Astrocyte of the cerebellum (primary cell): ENCODE results near the gene PRKN.

Experiments used
- DNase-seq: peaks from one replicate; pipeline ENCODE4 v3.0.0-alpha.2; 2011; ENCODE audit warnings: low read depth
- H3K4me3 ChIP-seq: 2 replicates; pipeline ENCODE4 v1.5.1; 2011; ENCODE audit warnings: mild to moderate bottlenecking, low read depth, low read length, moderate library complexity
- in situ Hi-C: cut with HindIII; loops from 2 replicates; pipeline ENCODE4 v1.10.0; 2017; ENCODE audit warnings: low sequenced_read_pairs
- TF ChIP-seq, protein P1 (sequence below): IDR thresholded peaks from 2 replicates; pipeline ENCODE4 v1.5.1; 2012; ENCODE audit warnings: low read length, low read depth, moderate library complexity, mild to moderate bottlenecking; ENCODE audit errors: missing control alignments

The PRKN gene

DNA sequence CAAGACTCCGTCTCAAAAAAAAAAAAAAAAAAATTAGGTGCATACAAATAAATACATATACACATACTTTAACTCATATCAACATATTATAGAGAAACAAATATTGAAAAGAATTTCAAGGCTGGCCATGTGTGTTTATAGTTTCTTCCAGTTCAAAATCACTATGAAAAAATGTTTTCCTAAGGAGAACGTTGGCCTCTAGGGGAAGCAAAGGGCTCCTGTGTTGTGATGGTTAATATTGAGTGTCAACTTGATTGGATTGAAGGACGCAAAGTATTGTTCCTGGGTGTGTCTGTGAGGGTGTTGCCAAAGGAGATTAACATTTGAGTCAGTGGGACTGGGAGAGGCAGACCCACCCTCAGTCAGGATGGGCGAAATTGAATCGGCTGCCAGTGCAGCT, 1271.7 kb downstream of the PRKN start:
- no peak overlapping the region for H3K4me3 ChIP-seq
- in situ Hi-C loops = no loop called here
- TF ChIP-seq, protein P1, sequence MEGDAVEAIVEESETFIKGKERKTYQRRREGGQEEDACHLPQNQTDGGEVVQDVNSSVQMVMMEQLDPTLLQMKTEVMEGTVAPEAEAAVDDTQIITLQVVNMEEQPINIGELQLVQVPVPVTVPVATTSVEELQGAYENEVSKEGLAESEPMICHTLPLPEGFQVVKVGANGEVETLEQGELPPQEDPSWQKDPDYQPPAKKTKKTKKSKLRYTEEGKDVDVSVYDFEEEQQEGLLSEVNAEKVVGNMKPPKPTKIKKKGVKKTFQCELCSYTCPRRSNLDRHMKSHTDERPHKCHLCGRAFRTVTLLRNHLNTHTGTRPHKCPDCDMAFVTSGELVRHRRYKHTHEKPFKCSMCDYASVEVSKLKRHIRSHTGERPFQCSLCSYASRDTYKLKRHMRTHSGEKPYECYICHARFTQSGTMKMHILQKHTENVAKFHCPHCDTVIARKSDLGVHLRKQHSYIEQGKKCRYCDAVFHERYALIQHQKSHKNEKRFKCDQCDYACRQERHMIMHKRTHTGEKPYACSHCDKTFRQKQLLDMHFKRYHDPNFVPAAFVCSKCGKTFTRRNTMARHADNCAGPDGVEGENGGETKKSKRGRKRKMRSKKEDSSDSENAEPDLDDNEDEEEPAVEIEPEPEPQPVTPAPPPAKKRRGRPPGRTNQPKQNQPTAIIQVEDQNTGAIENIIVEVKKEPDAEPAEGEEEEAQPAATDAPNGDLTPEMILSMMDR = no peak
- DNase-seq = no peak

DNA sequence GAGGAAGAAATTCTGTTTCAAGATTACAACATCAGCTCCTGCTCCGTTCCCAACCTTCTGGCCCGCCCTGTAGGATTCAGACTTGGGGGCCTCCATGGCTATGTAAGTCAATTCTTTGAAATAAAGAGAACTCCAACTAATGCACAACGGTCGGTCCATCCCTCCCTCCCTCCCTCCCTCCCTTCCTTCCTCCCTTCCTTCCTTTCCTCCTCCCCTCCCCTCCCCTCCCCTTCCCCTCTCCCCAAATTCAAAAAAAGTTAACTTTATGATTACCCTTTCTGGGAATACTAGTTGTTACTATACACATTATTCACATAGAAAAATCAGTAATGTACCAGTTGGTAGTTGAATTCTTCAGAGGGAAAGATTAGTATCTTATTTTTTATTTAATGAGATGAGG, 1274.0 kb downstream of the PRKN start:
- no peak for DNase-seq
- in situ Hi-C loops = no loop called here
- no peak overlapping the region for H3K4me3 ChIP-seq
- TF ChIP-seq, protein P1 = no peak

DNA sequence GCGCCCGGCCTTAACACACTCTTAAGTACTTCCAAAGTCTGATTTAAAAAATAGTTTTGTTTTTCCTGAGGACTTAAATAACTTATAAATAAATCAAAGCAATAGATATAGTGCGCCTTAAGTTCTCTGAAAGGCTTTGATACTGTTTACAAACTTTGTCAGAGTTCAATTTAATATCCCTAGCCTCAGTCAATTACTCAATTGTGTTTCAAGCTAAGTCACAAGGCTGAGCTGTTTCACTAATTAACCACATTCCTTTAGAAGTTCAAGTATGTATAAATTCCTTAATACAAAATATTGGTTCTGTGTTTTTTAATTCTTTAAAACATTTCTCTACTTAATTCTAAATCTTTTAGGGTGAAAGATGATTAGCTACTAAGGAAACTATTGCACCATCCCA, 1275.3 kb downstream of the PRKN start:
- TF ChIP-seq, protein P1 = no peak
- in situ Hi-C loops = no loop called here
- DNase-seq = no peak

DNA sequence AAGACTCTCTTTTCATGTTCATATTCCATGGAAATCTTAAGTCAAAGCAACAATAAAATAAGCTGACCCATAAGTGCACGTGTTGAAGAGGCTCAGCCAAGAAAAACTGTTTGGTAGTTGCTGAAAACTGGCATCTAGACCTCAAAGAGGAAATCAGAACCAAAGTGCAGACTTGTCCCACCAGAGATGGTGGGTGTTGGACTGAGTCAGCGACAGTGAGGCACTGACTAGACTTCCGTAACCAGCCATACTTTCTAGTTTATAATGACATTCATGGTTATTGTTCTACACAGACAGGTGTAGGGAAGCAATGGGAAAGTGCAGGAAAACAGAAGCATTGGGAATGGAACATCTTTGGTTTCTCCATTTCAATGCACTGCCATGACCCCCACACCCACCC, 1278.0 kb downstream of the PRKN start:
- TF ChIP-seq, protein P1 = no peak
- no peak overlapping the region for H3K4me3 ChIP-seq
- in situ Hi-C loops = no loop called here
- no peak for DNase-seq

More for the DNA sequence above, 1275.3 kb downstream of the PRKN start:
- no peak overlapping the region for H3K4me3 ChIP-seq

DNA sequence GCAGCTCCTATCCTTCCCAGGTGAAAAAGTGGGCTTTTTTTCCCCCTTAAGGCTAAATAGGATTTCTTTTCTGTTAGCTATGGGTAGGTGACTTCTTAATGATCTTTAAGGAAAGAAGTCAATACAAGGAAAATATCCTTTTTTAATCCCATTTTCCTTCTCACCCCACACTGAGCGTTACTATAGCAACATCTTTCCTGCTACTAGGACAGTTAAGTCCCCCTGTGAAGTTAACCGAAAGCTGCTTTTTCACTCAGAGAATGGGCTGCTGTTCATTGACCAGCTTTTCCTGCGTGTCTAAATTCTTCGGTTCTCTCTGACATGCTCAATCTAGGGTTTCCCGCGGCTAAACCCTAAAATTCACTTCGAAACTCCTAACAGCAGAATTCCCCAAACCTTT, 1280.6 kb downstream of the PRKN start:
- in situ Hi-C loops = no loop called here
- no peak overlapping the region for H3K4me3 ChIP-seq
- TF ChIP-seq, protein P1 = no peak
- no peak for DNase-seq

DNA sequence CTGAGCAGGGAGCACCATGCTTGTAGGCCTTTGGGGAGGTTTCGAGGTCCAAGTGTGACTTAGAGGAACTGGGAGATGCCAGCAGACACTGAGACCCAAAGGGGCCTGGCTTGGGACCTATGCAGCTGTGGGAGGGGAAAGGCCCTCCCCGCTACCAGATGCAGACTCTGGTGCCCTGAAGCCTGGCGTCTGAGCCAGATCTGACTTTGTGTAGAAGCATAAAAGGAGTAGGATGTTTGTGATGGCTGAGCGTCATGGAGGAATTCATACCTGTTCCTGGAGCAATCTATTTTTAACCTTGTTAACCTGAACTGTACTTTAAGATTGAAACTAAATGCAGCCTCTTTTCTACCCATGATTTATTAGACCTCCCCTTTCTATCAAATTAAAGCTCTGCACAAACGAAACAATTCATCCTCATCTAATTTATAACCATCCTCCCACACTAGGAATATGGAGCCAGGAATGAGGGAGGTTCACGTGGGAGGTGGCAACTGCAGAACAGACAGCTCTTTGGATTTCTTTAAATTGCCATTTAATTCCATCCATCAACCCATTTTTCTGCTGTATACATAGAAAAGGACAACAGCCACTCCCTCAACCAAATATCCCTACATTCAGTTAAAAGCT, 1281.2 kb downstream of the PRKN start:
- no peak for DNase-seq
- TF ChIP-seq, protein P1 = no peak
- H3K4me3 ChIP-seq = no peak overlapping the region
- in situ Hi-C loops = no loop called here
